Fibroblast of skin of scalp (primary cell): Measurements from ENCODE around the gene TSPAN11.
"Not testable (repeated sequence)": the region's sequence is repeated elsewhere in the genome, so short reads cannot be mapped to it uniquely, and the experiment has no call there.

ENCODE experiments used
- DNase-seq: peaks from one replicate; pipeline ENCODE4 v3.0.0-alpha.2; 2013

TSPAN11 gene

GRCh38 chr12:31004666-31005065 is 78.1 kb downstream of the TSPAN11 start:
- DNase-seq = no peak

DNA sequence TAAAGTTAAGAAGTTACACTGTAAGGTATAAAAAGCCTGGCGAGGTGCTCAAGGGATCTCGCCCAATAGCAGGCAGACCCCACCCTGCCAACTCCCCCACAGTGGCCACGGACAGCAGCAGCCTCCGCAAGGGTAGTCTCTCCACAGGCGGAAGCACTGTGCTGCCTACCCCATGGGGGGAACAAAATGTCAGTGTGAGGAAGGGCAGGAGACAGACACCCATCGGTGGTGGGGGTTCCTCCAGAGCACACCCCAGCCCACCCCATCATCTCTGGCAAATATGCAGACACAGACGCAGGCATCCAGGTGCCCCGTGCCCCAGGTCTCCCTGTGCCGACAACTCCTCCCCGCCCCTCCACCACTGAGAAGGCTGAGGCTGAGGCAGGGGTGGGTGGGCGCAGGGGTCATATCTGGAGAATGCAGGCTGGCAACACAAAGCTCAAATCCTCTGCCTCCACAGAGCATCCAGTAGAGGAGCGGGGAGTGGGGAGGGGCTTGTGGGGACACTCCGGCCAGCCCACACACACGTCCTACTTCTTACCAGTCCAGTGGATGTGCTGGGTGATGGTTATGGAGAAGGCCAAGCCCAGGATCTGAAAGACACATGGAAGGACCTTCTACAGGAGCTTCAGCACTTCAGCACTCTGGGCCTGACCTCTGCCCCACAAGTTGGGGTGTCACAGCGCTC is 78.9 kb downstream of the TSPAN11 start:
- no peak for DNase-seq

- DNase-seq = peak; percentile 78
Observed at GRCh38 chr12:31005944-31006361, 79.4 kb downstream of the TSPAN11 start.

GRCh38 chr12:31006416-31007152 is 80.0 kb downstream of the TSPAN11 start:
- no peak for DNase-seq

- no peak for DNase-seq
Observed at GRCh38 chr12:31007153-31007495, 80.6 kb downstream of the TSPAN11 start.

DNA sequence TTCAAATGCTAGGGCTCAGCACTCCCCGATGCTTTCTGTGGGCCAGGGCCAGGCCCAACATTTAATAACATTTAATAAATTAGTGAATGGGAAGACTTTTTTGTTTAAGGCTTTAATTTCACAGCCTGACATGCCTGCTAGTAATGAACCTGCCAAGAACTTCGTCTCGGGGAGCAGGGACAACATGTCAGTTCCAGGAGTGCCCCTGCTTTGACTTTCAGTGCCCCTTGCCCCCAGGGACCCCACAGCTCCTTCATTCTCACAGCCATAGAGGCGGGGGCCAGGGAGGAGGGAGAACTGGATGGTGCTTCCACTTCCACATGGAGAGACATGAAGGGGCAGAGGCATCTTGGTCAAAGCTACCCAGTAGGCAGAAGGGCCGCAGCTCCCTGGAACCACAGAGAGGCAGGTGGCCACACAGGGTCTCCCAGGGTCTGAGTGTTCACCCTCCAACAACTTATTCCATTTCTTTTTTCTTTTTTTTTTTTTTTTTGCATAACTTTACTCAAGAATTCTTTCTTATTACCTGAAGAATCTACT is 81.2 kb downstream of the TSPAN11 start:
- no peak for DNase-seq

DNA sequence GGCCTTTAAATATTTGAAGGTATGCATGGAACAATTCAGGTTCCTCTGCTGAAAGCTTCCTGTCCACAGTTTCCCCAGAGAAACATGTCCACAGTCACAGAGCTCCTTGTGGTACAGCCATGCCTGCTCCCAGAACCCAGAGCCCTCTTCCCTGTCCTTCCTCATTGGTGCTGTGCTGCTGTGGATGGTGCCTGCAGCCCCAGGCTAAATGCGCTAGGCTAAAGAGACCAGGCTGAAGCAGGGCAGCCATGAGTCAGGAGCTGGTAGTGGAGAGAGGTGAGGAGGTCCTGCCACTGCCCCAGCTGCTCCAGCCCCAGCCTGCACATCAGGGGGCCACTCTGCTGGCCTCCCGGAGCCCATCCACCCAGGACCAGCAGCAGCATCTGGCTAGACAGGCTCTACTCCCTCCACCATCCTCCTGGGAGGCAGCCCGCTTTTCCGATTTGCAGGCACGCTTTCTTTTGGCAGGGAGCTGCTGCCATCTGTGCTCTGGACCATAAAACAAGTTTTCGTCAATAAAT is 81.8 kb downstream of the TSPAN11 start:
- no peak for DNase-seq

DNA sequence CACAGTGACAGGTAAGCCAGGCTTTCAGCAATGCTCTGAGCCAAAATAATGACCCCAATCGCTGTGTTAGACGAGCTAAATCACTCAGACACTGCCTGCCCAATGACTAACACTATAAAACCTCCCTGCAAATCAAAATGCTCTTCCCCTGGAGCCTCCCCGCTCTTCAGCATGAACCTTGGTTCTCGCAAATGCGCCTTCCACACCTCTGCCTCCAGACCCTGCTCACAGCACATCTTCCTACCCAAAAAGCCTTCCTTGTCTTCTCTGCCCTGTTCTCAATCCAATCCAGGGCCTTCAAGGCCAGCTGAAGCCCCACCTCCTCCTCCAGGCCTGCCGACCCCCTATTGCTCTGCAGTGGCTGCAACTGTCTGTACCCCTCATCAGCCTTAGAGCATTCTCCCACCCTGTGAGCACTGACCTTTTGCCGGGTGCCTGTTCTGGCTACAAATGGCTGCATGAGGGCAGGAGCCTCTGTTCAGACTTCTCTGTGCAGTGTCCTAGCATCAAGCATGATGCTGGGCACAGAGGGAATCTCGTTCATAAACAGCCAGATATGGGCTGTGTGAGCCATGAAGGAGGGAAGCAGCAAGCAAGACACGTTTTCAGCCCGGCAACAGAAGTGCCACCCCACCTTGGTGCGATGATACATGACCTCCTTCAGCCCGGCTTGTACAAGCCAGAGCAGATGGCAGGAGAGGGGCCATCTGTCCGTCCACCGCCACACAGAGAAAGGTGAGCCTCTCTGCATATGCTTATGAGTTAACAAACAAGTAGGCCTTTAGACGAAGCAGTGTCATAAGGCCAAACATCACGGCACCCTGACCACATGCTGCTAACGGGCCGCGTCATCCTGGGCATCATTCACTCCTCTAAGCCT is 82.7 kb downstream of the TSPAN11 start:
- DNase-seq = no peak

DNA sequence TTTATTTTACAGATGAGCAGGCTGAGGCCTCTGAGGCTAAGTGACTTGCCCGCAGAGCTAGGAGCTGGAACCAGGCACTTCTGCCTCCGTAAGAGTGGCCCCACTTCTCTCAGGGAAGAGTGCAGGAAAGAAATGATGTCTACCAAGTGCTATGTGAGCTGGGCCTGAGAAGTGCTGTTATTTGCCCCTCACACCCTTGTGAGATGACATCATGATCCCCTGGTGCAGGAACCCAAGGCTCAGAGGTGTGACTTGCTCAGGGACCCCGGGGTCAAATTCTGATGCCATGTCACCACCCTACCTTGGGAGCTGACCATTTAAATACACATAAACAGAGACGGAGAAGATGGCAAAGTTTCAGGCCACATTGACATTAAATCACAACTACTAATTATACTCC is 83.4 kb downstream of the TSPAN11 start:
- DNase-seq = no peak

- no peak for DNase-seq
Observed at GRCh38 chr12:31011336-31011735, 84.8 kb downstream of the TSPAN11 start.

DNA sequence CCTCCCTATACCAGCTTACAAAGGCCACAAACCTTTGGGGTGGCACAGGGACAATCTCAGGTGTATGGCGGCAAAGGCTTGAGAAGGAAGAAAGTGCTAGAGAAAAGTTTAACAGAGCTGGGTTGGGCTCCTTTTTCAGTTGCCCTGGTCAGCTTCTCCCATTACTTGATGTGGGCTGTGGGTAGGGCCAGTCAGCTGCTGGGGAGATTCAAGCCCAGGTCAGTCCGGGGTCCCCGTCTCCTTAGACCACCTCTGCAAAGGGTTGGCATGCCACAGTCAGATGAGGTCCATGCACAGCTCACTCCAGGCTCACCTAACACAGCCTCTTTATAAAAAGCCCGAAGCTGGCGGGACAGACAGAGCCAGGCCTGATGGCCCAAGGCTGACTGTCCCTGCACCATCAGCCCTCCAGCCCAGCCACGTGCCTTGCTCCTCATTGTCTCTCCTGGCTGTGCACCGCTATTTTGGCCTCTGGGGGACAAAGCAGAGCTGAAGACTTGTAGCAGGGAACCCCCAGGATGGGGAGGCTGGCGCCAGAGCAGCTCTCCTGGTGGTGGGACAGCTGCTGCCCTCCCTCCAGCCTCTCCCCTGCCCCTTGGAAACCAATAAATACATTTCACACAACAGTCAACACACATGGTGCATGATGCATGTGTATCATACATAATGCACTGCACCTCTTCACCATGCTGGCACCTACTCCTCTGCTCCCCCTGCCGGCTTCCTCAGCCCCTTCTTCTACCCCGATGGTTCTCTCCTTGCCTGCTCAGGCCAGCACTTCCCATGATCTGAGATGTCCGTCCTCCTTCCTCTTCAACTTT is 85.4 kb downstream of the TSPAN11 start:
- DNase-seq = no peak

GRCh38 chr12:31012567-31012891 is 86.0 kb downstream of the TSPAN11 start:
- not testable (repeated sequence) for DNase-seq

DNA sequence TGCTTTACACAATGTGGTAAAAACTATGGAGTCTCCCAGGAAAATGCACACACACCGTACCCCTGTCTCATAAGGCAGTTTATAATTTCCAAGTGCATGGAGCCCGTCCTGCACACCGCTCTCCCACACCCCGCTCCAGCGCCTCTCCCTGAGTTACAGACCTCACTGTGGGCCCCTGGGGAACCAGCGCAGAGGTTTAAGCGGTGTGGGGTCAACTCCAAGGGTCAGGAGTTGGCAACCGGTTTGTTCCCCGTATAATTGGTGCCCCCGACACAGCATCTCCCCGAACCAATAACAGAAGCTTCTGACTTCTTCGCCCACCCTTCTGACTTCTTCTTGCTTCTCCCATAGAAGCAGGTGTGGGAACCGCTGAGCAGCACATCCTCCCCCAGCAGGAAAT is 88.7 kb downstream of the TSPAN11 start:
- DNase-seq = no peak

DNA sequence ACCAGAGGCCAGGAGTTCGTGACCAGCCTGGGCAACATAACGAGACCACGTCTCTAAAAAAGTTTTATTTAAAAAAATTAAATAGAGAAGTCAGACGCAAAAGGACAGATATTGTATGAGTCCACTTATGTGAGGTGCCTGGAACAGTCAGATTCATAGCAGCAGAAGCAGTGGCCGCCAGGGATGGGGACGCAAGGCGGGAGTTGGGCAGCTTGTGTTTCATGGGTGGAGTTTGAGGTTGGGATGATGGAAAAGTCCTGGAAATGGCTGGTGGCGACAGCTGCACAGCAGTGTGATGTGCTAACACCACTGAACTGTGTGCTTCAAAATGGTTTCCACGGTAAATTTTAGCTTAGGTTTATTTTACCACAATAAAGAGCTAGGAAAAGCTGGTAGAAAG is 89.5 kb downstream of the TSPAN11 start:
- no peak for DNase-seq

DNA sequence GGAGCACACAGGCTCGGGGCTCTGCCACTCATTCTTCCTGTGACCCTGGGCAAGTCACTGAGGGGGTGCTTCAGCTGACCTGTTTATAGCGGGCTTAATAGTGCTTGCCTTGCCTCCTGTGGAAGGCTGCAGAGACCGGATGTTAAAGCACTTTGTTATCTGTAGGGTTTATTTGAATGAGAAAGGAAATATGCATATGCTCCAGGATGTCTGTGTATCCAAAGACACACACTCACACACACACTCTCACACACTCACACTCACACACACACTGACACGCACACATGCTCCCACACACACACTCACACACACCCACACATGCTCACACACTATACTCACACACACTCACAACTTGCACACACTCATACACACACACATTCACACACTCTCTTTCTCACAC is 91.0 kb downstream of the TSPAN11 start:
- no peak for DNase-seq

- DNase-seq = no peak
Observed at GRCh38 chr12:31018106-31018789, 91.7 kb downstream of the TSPAN11 start.

GRCh38 chr12:31018790-31019505 is 92.4 kb downstream of the TSPAN11 start:
- DNase-seq = no peak

DNA sequence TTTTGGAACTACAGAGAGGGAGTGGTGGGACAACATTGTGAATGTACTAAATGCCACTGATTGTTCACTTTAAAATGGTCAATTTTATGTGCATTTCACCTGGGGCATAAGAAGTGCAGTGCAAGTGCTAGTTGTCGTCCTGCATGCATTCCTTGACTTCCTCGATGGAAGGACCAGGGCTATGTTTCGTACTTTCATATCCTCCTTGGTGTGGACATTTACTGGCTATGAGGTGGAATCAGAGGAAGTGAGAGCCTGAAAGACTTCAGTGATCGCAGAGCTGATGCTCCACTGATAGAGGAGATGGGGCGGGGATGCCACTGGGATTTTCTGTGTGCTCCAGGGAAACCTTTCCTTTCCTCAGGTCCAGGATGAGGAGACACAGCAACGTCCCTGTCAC is 93.0 kb downstream of the TSPAN11 start:
- no peak for DNase-seq

DNA sequence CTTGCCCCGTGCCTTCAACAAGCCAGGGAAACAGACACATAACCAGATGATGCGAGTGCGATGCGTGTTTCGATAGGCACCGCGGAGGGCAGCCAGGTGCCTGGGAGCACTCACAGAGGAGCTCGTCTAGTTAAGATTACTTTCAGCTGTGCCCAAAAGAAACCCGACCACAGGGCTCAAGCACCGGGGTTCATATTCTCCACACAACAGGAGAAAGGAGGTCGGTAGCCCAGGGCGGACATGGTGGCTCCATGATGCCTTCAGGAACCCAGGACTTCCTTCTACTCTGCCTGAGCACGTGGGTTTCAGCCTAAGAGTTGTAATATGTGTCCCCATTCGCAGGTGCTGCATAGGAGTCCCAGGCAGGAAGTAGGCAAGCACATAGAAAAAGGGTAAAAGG is 93.4 kb downstream of the TSPAN11 start:
- no peak for DNase-seq

GRCh38 chr12:31020385-31021166 is 94.0 kb downstream of the TSPAN11 start:
- DNase-seq = no peak
